NCI-H1105 (cell line): ENCODE measurements around the gene PDE6C.

ENCODE experiments used
- DNase-seq: peaks from one replicate; lab custom pipeline; 2025; lab: John Stamatoyannopoulos, UW

The PDE6C gene

GRCh38 chr10:93594518-93594917 lies 17.8 kb upstream of the PDE6C start:
- no peak for DNase-seq

GRCh38 chr10:93595378-93596161 lies 16.8 kb upstream of the PDE6C start:
- DNase-seq, result no peak

- DNase-seq, result no peak
Measured at GRCh38 chr10:93596539-93596938, 15.8 kb upstream of the PDE6C start.

- DNase-seq, result no peak
Measured at GRCh38 chr10:93597075-93597599, 15.2 kb upstream of the PDE6C start.

GRCh38 chr10:93598157-93598556 lies 14.2 kb upstream of the PDE6C start:
- no peak for DNase-seq

GRCh38 chr10:93599335-93599734 lies 13.0 kb upstream of the PDE6C start:
- DNase-seq, result no peak

GRCh38 chr10:93599778-93600177 lies 12.6 kb upstream of the PDE6C start:
- DNase-seq, result no peak

- DNase-seq, result no peak
Measured at GRCh38 chr10:93600446-93601145, 11.7 kb upstream of the PDE6C start.

GRCh38 chr10:93601146-93601773 lies 11.1 kb upstream of the PDE6C start, which contains the start of gene RBP4:
Gene RBP4 (minus strand): TSS chr10:93601235. CDS start chr10:93601028, 207 bp downstream.
- no peak for DNase-seq

- DNase-seq, result no peak
Measured at GRCh38 chr10:93601774-93602162, 10.6 kb upstream of the PDE6C start.

- DNase-seq, result no peak
Measured at GRCh38 chr10:93603023-93603422, 9.3 kb upstream of the PDE6C start.

- DNase-seq, result no peak
Measured at GRCh38 chr10:93604146-93604545, 8.2 kb upstream of the PDE6C start.

- DNase-seq, result no peak
Measured at GRCh38 chr10:93608421-93608820, 3.9 kb upstream of the PDE6C start.

- no peak for DNase-seq
Measured at GRCh38 chr10:93613126-93613525, 789 bp downstream of the PDE6C start.

GRCh38 chr10:93614101-93614825 lies 1.9 kb downstream of the PDE6C start:
- no peak for DNase-seq

GRCh38 chr10:93615576-93616235 lies 3.4 kb downstream of the PDE6C start:
- DNase-seq, result no peak

- DNase-seq, result no peak
Measured at GRCh38 chr10:93620925-93621324, 8.6 kb downstream of the PDE6C start.

- no peak for DNase-seq
Measured at GRCh38 chr10:93622942-93623341, 10.6 kb downstream of the PDE6C start.

GRCh38 chr10:93628858-93629257 lies 16.5 kb downstream of the PDE6C start:
- no peak for DNase-seq

- no peak for DNase-seq
Measured at GRCh38 chr10:93629647-93630305, 17.4 kb downstream of the PDE6C start.
